ENCODE measurements around the gene LCN15.
"Not testable (repeated sequence)": the region's sequence is repeated elsewhere in the genome, so short reads cannot be mapped to it uniquely, and the experiment has no call there.

The LCN15 gene

DNA sequence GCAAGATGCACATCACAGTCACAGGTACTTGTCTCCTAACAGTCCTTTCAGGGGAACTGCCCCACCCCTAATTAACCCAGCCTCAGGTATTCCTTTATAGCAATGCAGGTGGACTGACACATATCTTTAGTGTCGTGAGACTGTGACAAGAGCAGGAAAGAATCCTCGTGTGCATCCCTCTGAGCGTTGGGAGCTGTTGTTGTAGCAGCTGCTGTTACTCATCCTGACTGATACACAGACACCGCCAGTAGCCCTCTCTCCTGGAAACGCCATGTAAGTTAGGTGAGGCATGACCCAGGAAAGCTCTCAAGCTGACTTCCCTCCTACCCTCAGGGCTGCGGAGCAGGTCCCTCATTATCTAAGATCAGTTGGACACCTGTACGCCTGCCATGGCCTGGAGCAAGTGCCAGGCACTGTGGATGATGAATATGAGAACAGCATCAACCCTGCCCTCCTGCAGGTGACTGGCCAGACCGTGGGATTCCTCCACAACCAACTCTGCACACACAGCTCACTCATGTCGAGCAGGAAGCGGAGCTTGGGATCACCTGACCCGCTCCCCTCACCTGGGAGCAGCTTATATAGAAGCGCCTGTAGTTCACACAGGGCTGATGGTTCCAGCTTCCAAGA lies 10.2 kb upstream of the LCN15 start:
- no peak for DNase-seq

- DNase-seq: peak; percentile 25
Observed at GRCh38 chr9:136773386-136774044, 9.2 kb upstream of the LCN15 start.

GRCh38 chr9:136771907-136772415 lies 7.6 kb upstream of the LCN15 start:
- no peak for DNase-seq

- DNase-seq: no peak
Observed at GRCh38 chr9:136769710-136770191, 5.4 kb upstream of the LCN15 start.

DNA sequence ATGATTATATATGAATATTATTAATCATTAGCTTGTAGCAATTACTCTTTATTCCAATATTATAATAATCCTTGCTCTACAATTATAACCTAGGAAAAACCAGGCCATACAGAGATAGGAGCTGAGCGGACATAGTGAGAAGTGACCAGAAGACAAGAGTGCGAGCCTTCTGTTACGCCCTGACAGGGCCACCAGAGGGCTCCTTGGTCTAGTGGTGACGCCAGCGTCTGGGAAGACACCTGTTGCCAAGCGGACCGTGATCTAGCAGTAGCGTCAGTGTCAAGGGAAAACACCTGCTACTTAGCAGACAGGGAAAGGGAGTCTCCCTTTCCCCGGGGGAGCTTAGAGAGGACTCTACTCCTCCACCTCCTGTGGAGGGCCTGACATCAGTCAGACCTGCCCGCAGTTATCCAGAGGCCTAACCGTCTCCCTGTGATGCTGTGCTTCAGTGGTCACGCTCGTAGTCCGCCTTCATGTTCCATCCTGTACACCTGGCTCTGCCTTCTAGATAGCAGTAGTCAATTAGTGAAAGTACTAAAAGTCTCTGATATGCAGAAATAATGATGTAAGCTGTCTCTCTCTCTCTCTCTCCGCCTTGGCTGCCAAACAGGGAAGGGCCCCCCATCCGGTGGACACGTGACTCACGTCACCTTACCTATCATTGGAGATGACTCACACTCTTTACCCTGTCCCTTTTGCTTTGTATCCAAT lies 2.2 kb upstream of the LCN15 start:
- DNase-seq: peak; percentile 28

GRCh38 chr9:136765745-136766409 lies 1.6 kb upstream of the LCN15 start:
- not testable (repeated sequence) for DNase-seq

GRCh38 chr9:136765041-136765440 lies 723 bp upstream of the LCN15 start:
- no peak for DNase-seq

DNA sequence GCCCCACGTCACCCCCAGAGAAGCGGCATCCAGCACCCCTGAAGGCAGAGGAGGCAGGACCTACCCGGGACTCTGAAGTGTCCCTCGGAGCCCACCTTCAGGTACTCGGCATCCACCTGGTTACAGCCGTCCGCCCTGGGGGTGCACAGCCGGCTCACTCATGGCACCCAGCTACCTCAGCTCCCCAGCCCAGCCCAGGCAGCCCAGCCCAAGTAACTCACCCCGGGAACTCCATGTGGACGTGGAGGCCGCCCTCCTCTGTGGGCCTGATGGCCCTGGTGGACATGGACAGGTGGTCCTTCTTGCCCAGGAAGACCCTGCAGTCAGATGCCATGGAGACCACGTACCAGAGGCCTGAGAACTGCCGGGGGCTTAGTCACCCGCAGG lies 676 bp downstream of the LCN15 start:
- no peak for DNase-seq

DNA sequence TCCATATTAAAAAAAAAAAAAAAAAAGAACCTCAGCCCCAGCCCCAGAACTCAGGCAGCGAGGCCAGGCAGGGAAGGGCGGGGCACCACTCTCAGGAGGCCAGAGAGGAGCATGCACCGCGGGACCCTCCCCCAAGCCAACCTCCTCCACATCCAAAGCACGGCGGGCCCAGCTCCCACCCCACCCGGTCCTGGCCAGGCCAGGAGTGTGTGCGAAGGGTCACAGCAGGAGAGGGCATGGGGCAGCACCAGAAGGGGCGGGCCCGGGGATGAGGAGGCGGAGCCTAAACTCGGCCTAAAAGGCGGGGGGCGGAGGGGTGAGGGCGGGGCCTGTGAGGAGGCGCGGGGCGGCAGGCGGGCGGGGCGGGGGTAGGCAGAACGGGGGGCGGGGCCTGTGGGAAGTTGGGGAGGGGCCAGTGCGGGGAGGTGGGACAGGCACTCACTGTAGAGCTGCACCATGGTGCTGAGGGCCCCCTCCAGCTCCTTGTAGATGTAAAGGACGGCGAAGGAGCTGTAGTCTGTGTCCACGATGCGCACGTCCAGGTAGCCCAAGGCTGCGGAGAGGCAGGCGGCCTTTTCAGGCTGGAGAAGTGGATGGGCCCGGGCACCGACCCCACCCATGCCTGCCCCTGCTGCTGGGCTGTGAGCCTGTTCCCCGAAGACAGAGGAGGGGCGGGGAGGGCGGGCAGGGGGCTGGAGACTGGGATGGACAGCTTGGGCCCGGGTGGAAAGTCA lies 1.2 kb downstream of the LCN15 start:
- DNase-seq: peak; percentile 23

GRCh38 chr9:136762221-136762691 lies 2.1 kb downstream of the LCN15 start:
- DNase-seq: no peak

- DNase-seq: no peak
Observed at GRCh38 chr9:136761545-136761981, 2.8 kb downstream of the LCN15 start.

- peak; percentile 61 for DNase-seq
Observed at GRCh38 chr9:136760834-136761544, 3.3 kb downstream of the LCN15 start.

DNA sequence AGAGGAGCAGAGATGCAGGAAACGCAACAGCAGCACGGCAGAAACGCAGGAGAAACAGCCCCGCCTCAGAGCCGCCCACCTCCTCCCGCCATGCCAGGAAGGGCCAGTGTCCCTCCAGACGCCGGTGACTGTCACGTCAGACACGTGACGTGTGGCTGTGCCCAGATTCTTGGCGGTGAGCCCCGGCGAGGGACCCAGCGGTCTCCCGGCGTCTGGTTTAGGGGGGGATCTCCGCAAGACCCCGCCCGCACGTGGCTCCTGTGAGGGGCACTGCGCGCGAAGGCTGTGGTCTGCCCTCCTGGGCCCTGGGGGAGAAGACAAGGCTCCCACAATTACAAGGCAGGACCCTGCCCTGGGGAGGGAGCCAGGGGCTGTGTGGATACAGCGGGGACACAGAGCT lies 3.9 kb downstream of the LCN15 start:
- no peak for DNase-seq

DNA sequence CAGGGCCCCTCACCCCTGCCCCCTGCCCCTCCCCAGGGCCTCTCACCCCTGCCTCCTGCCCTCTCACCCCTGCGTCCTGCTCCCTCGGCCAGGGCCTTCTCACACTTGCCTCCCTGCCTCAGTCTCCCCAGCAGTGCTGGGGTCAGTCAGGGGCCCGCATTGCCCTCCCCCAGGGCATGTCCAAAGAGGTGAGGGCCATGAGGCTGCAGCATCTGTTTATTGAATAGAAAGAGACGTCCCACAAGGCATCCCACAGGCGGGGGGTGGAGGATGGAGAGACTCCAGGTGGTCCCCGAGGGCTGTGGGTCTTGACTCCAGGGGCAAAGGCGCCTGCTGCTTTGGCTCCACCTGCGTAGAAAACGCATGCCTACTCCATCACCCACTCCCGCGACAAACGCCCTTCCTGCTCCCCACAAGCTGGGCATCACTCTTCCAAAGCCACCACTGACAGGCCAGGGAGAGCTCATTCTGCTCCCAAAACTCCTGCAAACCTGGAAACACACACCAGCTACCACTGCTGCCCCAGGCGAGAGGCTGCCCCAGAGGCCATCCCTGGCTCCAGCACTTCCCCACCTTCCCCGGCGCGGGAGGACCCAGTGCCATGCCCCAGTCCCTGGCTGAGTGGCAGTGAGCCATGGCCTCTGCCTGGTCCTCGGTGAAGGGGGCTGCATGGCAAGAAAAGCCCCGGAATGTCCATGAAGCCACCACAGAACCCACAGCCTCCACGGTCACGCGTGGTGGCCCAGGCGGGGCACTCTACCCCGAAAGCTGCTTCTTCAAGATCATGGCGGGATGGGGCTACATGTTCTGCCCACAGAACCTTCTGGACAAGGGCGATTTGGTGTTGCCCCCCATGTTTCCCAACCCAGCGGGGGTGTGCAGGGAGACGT lies 4.6 kb downstream of the LCN15 start:
- no peak for DNase-seq

GRCh38 chr9:136759001-136759400 lies 5.3 kb downstream of the LCN15 start:
- no peak for DNase-seq

DNA sequence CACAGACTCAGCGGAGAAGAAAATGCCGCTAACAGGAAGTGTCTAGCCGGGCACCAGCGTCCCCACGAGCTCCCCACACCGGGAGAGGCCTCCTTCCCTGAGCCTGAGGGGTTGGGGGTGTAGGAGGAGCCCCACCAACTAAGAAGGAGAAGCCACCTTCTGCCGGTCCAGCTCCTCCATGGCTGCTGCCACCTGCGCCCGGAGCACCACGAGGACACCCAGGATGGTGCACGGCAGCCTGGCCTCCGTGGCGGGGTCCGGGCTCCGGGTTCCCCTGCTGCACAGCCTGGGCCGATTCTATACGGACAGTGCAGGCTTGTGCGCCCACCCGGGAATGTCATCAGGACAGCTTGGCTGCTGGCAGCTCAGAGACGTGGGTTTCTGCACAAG lies 6.6 kb downstream of the LCN15 start:
- DNase-seq: no peak

- DNase-seq: no peak
Observed at GRCh38 chr9:136757328-136757727, 7.0 kb downstream of the LCN15 start.

GRCh38 chr9:136756836-136757235 lies 7.5 kb downstream of the LCN15 start:
- no peak for DNase-seq

GRCh38 chr9:136756134-136756438 lies 8.2 kb downstream of the LCN15 start:
- no peak for DNase-seq

GRCh38 chr9:136755302-136756133 lies 8.8 kb downstream of the LCN15 start:
- not testable (repeated sequence) for DNase-seq
